ENCODE data around the gene DIABLO. TPM values are rescaled to one million over a fixed set of nuclear protein-coding genes. Genes with fewer than 3 reads are reported as not detected.

DIABLO gene
- total RNA-seq, 1 experiment from 2014 or later: 74.6 TPM

DNA sequence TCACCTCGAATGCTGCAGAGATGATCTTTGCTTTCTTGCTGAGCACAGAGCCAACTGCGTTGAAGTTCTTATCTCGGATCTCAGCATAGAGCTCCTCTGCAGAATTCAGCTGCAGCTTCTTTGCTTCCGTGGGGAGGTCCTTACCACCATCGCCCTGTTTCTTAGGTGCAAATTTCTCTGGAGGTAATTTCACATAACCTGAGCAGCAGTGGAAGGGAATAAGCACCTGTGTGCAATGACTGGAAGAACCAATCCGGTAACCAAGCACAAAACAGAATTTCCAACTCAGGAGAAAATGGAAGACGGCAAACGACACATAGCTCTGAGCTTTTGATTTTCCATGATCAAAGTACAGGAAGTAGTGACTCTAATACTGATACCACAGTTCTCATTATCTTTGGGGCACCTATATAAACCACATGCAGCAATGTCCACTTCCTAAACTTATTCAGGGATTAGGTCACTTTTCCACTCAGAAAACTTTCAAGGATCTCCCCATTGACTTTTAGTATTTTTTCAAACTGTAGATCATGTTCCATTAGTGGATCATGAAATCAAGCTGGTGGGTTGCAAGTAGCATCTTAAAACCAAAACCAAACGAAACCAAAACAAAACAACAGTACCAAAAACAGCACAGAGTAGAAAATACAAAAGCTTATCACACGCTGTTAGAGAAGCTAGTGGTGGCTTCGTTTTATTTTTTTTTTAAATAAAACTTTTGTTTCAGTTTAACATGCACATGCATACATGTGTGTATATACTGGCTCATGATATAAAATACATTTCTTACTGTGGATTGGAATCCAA lies 18.9 kb upstream of the DIABLO start:
- Histone ChIP-seq H2AFZ (ENCODE audit: low read length) (no peak overlapping the region), H3K4ac (ENCODE audit: low read depth, low read length) (no peak overlapping the region), H3K18ac (ENCODE audit: insufficient read length, low read depth, low read length) (no peak overlapping the region), H3K9me3 (ENCODE audit: control insufficient read depth, low read depth, low read length) (no peaks in the 10 kb centered on the region), H2BK20ac (ENCODE audit: low read depth, low read length, poor library complexity, severe bottlenecking) (no peak overlapping the region), H2BK12ac (ENCODE audit: insufficient read length, low read depth, low read length) (no peak overlapping the region), H3K27ac (ENCODE audit: insufficient read length, low read depth, low read length) (no peak overlapping the region), H3K4me2 (ENCODE audit: insufficient read depth, insufficient read length, low read length) (no peak overlapping the region), H3K79me1 (ENCODE audit: insufficient read depth, low read depth, low read length, poor library complexity, severe bottlenecking) (no peaks in the 10 kb centered on the region), H3K9ac (ENCODE audit: extremely low read depth, insufficient read length, low read length) (no peak overlapping the region), H4K20me1 (ENCODE audit: control insufficient read depth, insufficient read depth, insufficient read length) (no peaks in the 10 kb centered on the region), H2BK120ac (ENCODE audit: low read depth, low read length, poor library complexity, severe bottlenecking) (no peak overlapping the region), H4K8ac (replicated peaks; ENCODE audit: insufficient read length, low read depth, low read length) (no peak overlapping the region), H3K4me1 (ENCODE audit: insufficient read depth, low read length) (no peaks in the 10 kb centered on the region), H4K5ac (ENCODE audit: insufficient read length, low read depth, low read length) (no peak overlapping the region), H2BK5ac (ENCODE audit: insufficient read length, low read length) (no peak overlapping the region), H2AK5ac (ENCODE audit: insufficient read length, low read length) (no peak overlapping the region), H3T11ph (ENCODE audit: low read length) (no peak overlapping the region), H3K23me2 (ENCODE audit: insufficient read length, low read depth, low read length, poor library complexity, severe bottlenecking) (no peaks in the 10 kb centered on the region), H3K14ac (ENCODE audit: insufficient read depth, low read length) (no peak overlapping the region), H2BK15ac (ENCODE audit: low read depth, low read length) (no peak overlapping the region), H3K56ac (ENCODE audit: insufficient read length, low read depth, low read length) (no peak overlapping the region), H4K91ac (ENCODE audit: insufficient read length, low read depth, low read length) (no peak overlapping the region), H3K79me2 (ENCODE audit: insufficient read depth, low read length) (no peaks in the 10 kb centered on the region), H3K27me3 (ENCODE audit: insufficient read depth, low read length) (no peaks in the 10 kb centered on the region), H3K23ac (ENCODE audit: insufficient read length, low read depth, low read length) (no peak overlapping the region)
- no CpG with 5 or more reads among the region's 11 CpGs for WGBS (ENCODE audit: extremely low coverage, insufficient read length, low lambda C conversion rate)
- Mint-ChIP-seq H3K27me3 (ENCODE audit: low read depth) (no peaks in the 10 kb centered on the region), H3K27ac (no peak overlapping the region; a peak in 1 of 7 replicates), H3K4me3 (no peak overlapping the region), H3K4me1 (no peaks in the 10 kb centered on the region), H3K9me3 (no peaks in the 10 kb centered on the region), H3K36me3 (ENCODE audit: insufficient read depth in 1 of 3, low read depth in 3 of 3) (peaks cover 3 to 43% (median 20%) of the 10 kb centered on the region in 3 experiments)
- DNase-seq: no peak
- TF ChIP-seq, protein P1, sequence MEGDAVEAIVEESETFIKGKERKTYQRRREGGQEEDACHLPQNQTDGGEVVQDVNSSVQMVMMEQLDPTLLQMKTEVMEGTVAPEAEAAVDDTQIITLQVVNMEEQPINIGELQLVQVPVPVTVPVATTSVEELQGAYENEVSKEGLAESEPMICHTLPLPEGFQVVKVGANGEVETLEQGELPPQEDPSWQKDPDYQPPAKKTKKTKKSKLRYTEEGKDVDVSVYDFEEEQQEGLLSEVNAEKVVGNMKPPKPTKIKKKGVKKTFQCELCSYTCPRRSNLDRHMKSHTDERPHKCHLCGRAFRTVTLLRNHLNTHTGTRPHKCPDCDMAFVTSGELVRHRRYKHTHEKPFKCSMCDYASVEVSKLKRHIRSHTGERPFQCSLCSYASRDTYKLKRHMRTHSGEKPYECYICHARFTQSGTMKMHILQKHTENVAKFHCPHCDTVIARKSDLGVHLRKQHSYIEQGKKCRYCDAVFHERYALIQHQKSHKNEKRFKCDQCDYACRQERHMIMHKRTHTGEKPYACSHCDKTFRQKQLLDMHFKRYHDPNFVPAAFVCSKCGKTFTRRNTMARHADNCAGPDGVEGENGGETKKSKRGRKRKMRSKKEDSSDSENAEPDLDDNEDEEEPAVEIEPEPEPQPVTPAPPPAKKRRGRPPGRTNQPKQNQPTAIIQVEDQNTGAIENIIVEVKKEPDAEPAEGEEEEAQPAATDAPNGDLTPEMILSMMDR (conservative IDR thresholded peaks at IDR 0.05): no peak
